SU-DHL-6 (cell line): Measurements from ENCODE around the gene LEPROT.

ENCODE experiments used
- CTCF ChIP-seq: fragments of 200-600 bp; sonication (generic); IDR thresholded peaks from one replicate; pipeline ENCODE4 v1.5.1; 2017; ENCODE audit warnings: antibody characterized with exemption, mild to moderate bottlenecking, low read length, moderate library complexity; ENCODE audit not compliant: insufficient read depth, poor library complexity, severe bottlenecking
- EZH2phosphoT487 ChIP-seq: fragments of 200-600 bp; sonication (generic), shearing (Covaris generic); conservative IDR thresholded peaks from 2 replicates; pipeline ENCODE4 v1.6.1; 2018; ENCODE audit warnings: mild to moderate bottlenecking, antibody characterized with exemption, low read length, moderate library complexity, mixed read lengths

- TF ChIP-seq CTCF, result peak; percentile 38
- no peak for TF ChIP-seq EZH2phosphoT487
Observed at GRCh38 chr1:65459397-65459768, 38.9 kb downstream of the LEPROT start.
